Measurements from ENCODE around the gene DTHD1.

The DTHD1 gene

GRCh38 chr4:36351082-36351666, 69.8 kb downstream of the DTHD1 start:
- H3K9ac ChIP-seq = no peak overlapping the region
- H3K27me3 ChIP-seq = no peaks in the 10 kb centered on the region
- peaks cover 32 to 48% (median 40%) of the 10 kb centered on the region in 10 experiments for H3K4me1 ChIP-seq
- no peak overlapping the region for H3K4me3 ChIP-seq
- TF ChIP-seq Cebpa-rat (IDR thresholded peaks at IDR 0.05) = no peak
- H4K20me1 ChIP-seq = no peaks in the 10 kb centered on the region
- H3K36me3 ChIP-seq = no peaks in the 10 kb centered on the region
- H3K9me3 ChIP-seq (replicated peaks in 1 of 11) = 0 out of 22 replicates have a peak, but pooled peaks cover 0 to 3% (median 0%) of the 10 kb centered on the region in 11 experiments
- peak overlapping the region in 3 of 11 experiments; percentile 8 to 67 (median 65); a peak in 4 of 22 replicates for H3K4me2 ChIP-seq
- peak overlapping the region in 6 of 11 experiments; percentile 1 to 57 (median 36); a peak in 2 of 22 replicates for H3K27ac ChIP-seq

- no peak for TF ChIP-seq Cebpa-rat (IDR thresholded peaks at IDR 0.05)
- Histone ChIP-seq H3K36me3 (no peaks in the 10 kb centered on the region), H3K4me2 (peak overlapping the region in 3 of 11 experiments; percentile 15 to 36 (median 26); a peak in 4 of 22 replicates), H3K27ac (no peak overlapping the region), H3K27me3 (no peaks in the 10 kb centered on the region), H4K20me1 (no peaks in the 10 kb centered on the region), H3K4me1 (peaks cover 20 to 35% (median 28%) of the 10 kb centered on the region in 10 experiments), H3K9me3 (replicated peaks in 1 of 11) (peaks cover 0 to 3% (median 0%) of the 10 kb centered on the region in 11 experiments; a peak in 2 of 22 replicates), H3K9ac (no peak overlapping the region), H3K4me3 (no peak overlapping the region)
These were observed 72.6 kb downstream of the DTHD1 start for GRCh38 chr4:36353998-36354397.

- no peaks in the 10 kb centered on the region for H3K27me3 ChIP-seq
- no peak overlapping the region for H3K4me3 ChIP-seq
- H4K20me1 ChIP-seq = no peaks in the 10 kb centered on the region
- no peak for TF ChIP-seq Cebpa-rat (IDR thresholded peaks at IDR 0.05)
- H3K9ac ChIP-seq = no peak overlapping the region
- H3K4me1 ChIP-seq = peaks cover 3 to 12% (median 8%) of the 10 kb centered on the region in 10 experiments; a peak in 14 of 20 replicates
- H3K4me2 ChIP-seq = no peak overlapping the region
- H3K27ac ChIP-seq = no peak overlapping the region
- no peaks in the 10 kb centered on the region for H3K36me3 ChIP-seq
- H3K9me3 ChIP-seq (replicated peaks in 1 of 11) = peaks cover 0 to 3% (median 0%) of the 10 kb centered on the region in 11 experiments; a peak in 3 of 22 replicates
These were observed 76.8 kb downstream of the DTHD1 start for GRCh38 chr4:36358173-36358572.

DNA sequence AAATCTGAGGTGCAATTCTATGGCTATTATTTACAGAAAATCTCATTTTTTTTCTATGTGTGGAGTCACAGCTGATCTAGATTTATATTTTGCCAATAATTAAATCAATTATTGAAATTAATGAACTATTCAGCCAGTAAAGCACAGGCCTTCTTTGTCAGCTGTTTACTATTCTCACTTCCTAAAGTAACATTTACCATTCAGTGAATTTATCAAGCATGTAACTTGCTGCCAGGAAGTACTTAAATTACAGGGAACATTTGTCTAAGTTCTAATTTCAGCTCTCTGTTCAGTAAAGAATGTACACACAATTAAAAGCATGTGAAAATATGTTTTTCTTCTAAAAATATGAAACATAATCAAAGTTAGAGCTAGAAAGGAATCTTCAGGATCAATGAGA, 79.3 kb downstream of the DTHD1 start:
- no peaks in the 10 kb centered on the region for H3K36me3 ChIP-seq
- peaks cover 0 to 3% (median 0%) of the 10 kb centered on the region in 10 experiments; a peak in 1 of 20 replicates for H3K4me1 ChIP-seq
- no peak overlapping the region for H3K27ac ChIP-seq
- H3K9ac ChIP-seq = no peak overlapping the region
- no peak for TF ChIP-seq Cebpa-rat (IDR thresholded peaks at IDR 0.05)
- H3K9me3 ChIP-seq (replicated peaks in 1 of 11) = peaks cover 0 to 3% (median 0%) of the 10 kb centered on the region in 11 experiments; a peak in 3 of 22 replicates
- no peak overlapping the region for H3K4me3 ChIP-seq
- no peaks in the 10 kb centered on the region for H3K27me3 ChIP-seq
- H4K20me1 ChIP-seq = no peaks in the 10 kb centered on the region
- H3K4me2 ChIP-seq = no peak overlapping the region

DNA sequence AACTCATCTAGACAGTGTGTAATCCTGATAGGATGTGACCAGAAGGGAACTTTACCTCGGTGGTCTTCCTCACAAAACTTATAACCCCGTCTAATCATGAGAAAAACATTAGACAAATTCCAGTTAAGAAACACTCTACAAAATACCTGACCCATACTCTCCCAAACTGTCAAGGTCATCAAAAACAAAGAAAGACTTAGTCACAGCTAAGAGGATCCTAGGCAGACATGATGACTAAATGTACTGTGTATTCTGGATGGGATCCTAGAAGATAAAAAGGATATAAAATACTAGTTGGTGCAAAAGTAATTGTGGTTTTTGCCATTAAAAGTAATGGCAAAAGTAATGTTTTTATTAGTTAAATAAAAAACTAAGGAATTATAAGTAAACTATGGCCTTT, 81.6 kb downstream of the DTHD1 start:
- Histone ChIP-seq H3K9ac (no peak overlapping the region), H4K20me1 (no peaks in the 10 kb centered on the region), H3K27ac (no peak overlapping the region), H3K36me3 (no peaks in the 10 kb centered on the region), H3K4me1 (peaks cover 0 to 3% (median 0%) of the 10 kb centered on the region in 10 experiments; a peak in 1 of 20 replicates), H3K4me3 (no peak overlapping the region), H3K27me3 (no peaks in the 10 kb centered on the region), H3K9me3 (replicated peaks in 1 of 11) (peaks cover 0 to 5% (median 0%) of the 10 kb centered on the region in 11 experiments; a peak in 5 of 22 replicates), H3K4me2 (no peak overlapping the region)
- no peak for TF ChIP-seq Cebpa-rat (IDR thresholded peaks at IDR 0.05)

DNA sequence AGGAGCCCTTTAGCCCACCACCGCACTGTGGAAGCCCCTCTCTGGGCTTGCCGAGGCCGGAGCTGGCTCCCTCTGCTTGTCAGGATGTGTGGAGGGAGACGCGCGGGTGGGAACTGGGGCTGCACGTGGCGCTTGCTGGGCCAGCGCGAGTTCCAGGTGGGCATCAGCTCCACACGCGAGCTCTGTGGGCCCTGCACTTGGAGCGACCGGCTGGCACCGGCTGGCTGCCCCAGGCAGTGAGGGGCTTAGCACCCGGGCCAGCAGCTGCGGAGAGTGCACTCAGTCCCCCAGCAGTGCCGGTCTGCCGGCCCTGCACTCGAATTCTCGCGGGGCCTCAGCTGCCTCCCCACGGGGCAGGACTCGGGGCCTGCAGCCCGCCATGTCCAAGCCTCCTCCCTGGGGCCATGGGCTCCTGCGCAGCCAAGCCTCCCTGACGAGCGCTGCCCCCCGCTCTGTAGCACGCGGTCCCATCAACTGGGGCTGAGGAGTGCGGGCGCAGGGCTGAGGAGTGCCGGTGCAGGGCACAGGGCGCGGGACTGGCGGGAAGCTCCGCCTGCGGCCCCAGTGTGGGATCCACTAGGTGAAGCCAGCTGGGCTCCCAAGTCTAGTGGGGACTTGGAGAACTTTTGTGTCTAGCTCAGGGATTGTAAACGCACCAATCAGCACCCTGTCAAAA, 93.6 kb downstream of the DTHD1 start:
- no peak for TF ChIP-seq Cebpa-rat (IDR thresholded peaks at IDR 0.05)
- Histone ChIP-seq H3K27me3 (no peaks in the 10 kb centered on the region), H3K4me2 (no peak overlapping the region), H3K9ac (no peak overlapping the region), H3K4me1 (no peaks in the 10 kb centered on the region), H3K27ac (no peak overlapping the region), H3K4me3 (0 out of 20 replicates have a peak overlapping the region, but pooled peaks of 1 of the 10 experiments have one; percentile 2), H4K20me1 (no peaks in the 10 kb centered on the region), H3K36me3 (peaks cover 0 to 4% (median 0%) of the 10 kb centered on the region in 11 experiments; a peak in 1 of 22 replicates), H3K9me3 (replicated peaks in 1 of 11) (peaks cover 43 to 63% (median 52%) of the 10 kb centered on the region in 11 experiments)

GRCh38 chr4:36385951-36386571, 104.6 kb downstream of the DTHD1 start:
- H3K27ac ChIP-seq = peak overlapping the region in 10 of 11 experiments; percentile 16 to 83 (median 64); a peak in 18 of 22 replicates
- TF ChIP-seq Cebpa-rat (IDR thresholded peaks at IDR 0.05) = no peak
- peak overlapping the region; percentile 29 to 86 (median 64) for H3K4me2 ChIP-seq

DNA sequence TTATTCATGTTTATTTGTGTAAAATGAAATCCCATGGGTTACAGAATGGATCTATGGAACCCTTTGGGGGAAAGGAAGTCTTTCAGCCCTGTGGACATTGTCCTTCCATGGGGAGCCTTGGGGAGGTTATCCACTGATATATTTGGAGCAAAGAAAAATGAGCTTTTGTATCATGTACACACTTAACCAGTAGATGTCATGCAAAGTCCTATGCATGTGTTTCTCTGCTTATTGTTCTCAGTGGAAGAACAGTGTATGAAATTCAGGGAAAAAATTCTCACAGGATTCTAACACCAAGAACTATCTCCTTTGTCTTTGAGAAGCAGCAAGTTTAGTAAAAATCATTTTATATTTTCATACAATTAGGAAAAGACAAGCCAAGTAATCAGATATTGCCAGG, 105.3 kb downstream of the DTHD1 start:
- Histone ChIP-seq H3K4me2 (peak overlapping the region; percentile 29 to 86 (median 64); a peak in 21 of 22 replicates), H4K20me1 (no peaks in the 10 kb centered on the region), H3K4me3 (no peak overlapping the region), H3K9me3 (replicated peaks in 1 of 11) (no peaks in the 10 kb centered on the region), H3K4me1 (peaks cover 13 to 20% (median 15%) of the 10 kb centered on the region in 10 experiments), H3K27ac (peak overlapping the region in 9 of 11 experiments; percentile 49 to 83 (median 60); a peak in 13 of 22 replicates), H3K9ac (peak overlapping the region in 2 of 11 experiments; percentile 27 to 45; a peak in 1 of 22 replicates), H3K27me3 (no peaks in the 10 kb centered on the region), H3K36me3 (no peaks in the 10 kb centered on the region)
- no peak for TF ChIP-seq Cebpa-rat (IDR thresholded peaks at IDR 0.05)

More at GRCh38 chr4:36385951-36386571, 104.6 kb downstream of the DTHD1 start:
- Histone ChIP-seq H3K4me1 (peaks cover 13 to 20% (median 15%) of the 10 kb centered on the region in 10 experiments), H3K9me3 (replicated peaks in 1 of 11) (no peaks in the 10 kb centered on the region), H3K36me3 (no peaks in the 10 kb centered on the region), H4K20me1 (no peaks in the 10 kb centered on the region), H3K27me3 (no peaks in the 10 kb centered on the region), H3K4me3 (no peak overlapping the region), H3K9ac (peak overlapping the region in 4 of 11 experiments; percentile 27 to 45 (median 36); a peak in 3 of 22 replicates)

GRCh38 chr4:36388710-36389109, 107.3 kb downstream of the DTHD1 start:
- H3K9ac ChIP-seq = no peak overlapping the region
- TF ChIP-seq Cebpa-rat (IDR thresholded peaks at IDR 0.05) = no peak
- H3K36me3 ChIP-seq = no peaks in the 10 kb centered on the region
- no peak overlapping the region for H3K4me3 ChIP-seq
- H3K4me1 ChIP-seq = peaks cover 13 to 20% (median 15%) of the 10 kb centered on the region in 10 experiments
- no peak overlapping the region for H3K4me2 ChIP-seq
- H3K27me3 ChIP-seq = no peaks in the 10 kb centered on the region
- H4K20me1 ChIP-seq = no peaks in the 10 kb centered on the region
- H3K9me3 ChIP-seq (replicated peaks in 1 of 11) = no peaks in the 10 kb centered on the region
- H3K27ac ChIP-seq = no peak overlapping the region

Measured in BLaER1 treated with 17β-estradiol and CSF1 and Interleukin-3, amounts not matched to agents 10 nM and 100 nM (cell line).